DOHH2 (cell line): ENCODE results near the gene RIMS3.

Experiments used
- H3F3A ChIP-seq: fragments of 200-600 bp; sonication (generic), shearing (Covaris generic); 2 replicates; pipeline ENCODE4 v1.6.0; 2016; ENCODE audit warnings: antibody characterized with exemption, mild to moderate bottlenecking; ENCODE audit not compliant: control insufficient read depth, insufficient read depth
- H3K27ac ChIP-seq: fragments of 200-600 bp; sonication (generic); 2 replicates; pipeline ENCODE4 v1.5.1; 2014; ENCODE audit warnings: low read depth, mild to moderate bottlenecking, low read length, moderate library complexity
- H3K27me3 ChIP-seq: fragments of 200-600 bp; sonication (generic); 2 replicates; pipeline ENCODE4 v1.6.1; 2014; ENCODE audit warnings: mild to moderate bottlenecking, low read length, mixed read lengths; ENCODE audit not compliant: control insufficient read depth
- H3K36me3 ChIP-seq: fragments of 200-600 bp; sonication (generic); 2 replicates; pipeline ENCODE4 v1.6.1; 2014; ENCODE audit warnings: mild to moderate bottlenecking, low read length, moderate library complexity, mixed read lengths; ENCODE audit not compliant: control insufficient read depth
- H3K4me1 ChIP-seq: fragments of 200-600 bp; sonication (generic); 2 replicates; pipeline ENCODE4 v1.6.1; 2014; ENCODE audit warnings: mild to moderate bottlenecking, low read length, mixed read lengths; ENCODE audit not compliant: control insufficient read depth
- H3K4me2 ChIP-seq: fragments of 200-600 bp; sonication (generic); 2 replicates; pipeline ENCODE4 v1.6.0; 2014; ENCODE audit warnings: mild to moderate bottlenecking, low read length, moderate library complexity
- H3K4me3 ChIP-seq: fragments of 200-600 bp; sonication (generic); 2 replicates; pipeline ENCODE4 v1.5.1; 2014; ENCODE audit warnings: mild to moderate bottlenecking, low read length, mixed read lengths
- H3K79me2 ChIP-seq: fragments of 200-600 bp; sonication (generic); 2 replicates; pipeline ENCODE4 v1.6.1; 2014; ENCODE audit warnings: mild to moderate bottlenecking, low read length, mixed read lengths; ENCODE audit not compliant: control insufficient read depth
- H3K9me2 ChIP-seq: fragments of 200-600 bp; sonication (generic); replicated peaks from 2 replicates; pipeline ENCODE4 v1.6.1; 2014; ENCODE audit warnings: mild to moderate bottlenecking, low read length, mixed read lengths; ENCODE audit not compliant: control insufficient read depth
- H3K9me3 ChIP-seq: fragments of 200-600 bp; sonication (generic); 2 replicates; pipeline ENCODE4 v1.6.1; 2014; ENCODE audit warnings: antibody characterized with exemption, low read length, mixed read lengths; ENCODE audit not compliant: control insufficient read depth, insufficient read depth
- H4K20me1 ChIP-seq: fragments of 200-600 bp; sonication (generic); 2 replicates; pipeline ENCODE4 v1.6.0; 2014; ENCODE audit warnings: low read depth, mild to moderate bottlenecking, antibody characterized with exemption, low read length, moderate library complexity; ENCODE audit not compliant: control insufficient read depth, insufficient read depth
- CTCF ChIP-seq: fragments of 200-600 bp; sonication (generic); IDR thresholded peaks from one replicate; pipeline ENCODE4 v1.5.1; 2014; ENCODE audit warnings: antibody characterized with exemption, mild to moderate bottlenecking, low read depth, low read length; ENCODE audit not compliant: poor library complexity, severe bottlenecking
- EZH2phosphoT487 ChIP-seq: fragments of 200-600 bp; sonication (generic); IDR thresholded peaks from 2 replicates; pipeline ENCODE4 v1.6.1; 2017; ENCODE audit warnings: borderline replicate concordance, mild to moderate bottlenecking, antibody characterized with exemption, low read length, moderate library complexity, mixed read lengths

RIMS3 gene

GRCh38 chr1:40665335-40666171 lies at the start of gene RIMS3:
TSS of gene RIMS3 (minus strand) at chr1:40665682. CDS start at chr1:40641925, 23,757 bp downstream.
- Histone ChIP-seq H3K4me1 (peaks cover 40% of the 10 kb centered on the region), H3F3A (no peaks in the 10 kb centered on the region), H4K20me1 (no peaks in the 10 kb centered on the region), H3K4me3 (peak within 1 kb of the TSS; percentile 69), H3K36me3 (no peaks in the 10 kb centered on the region), H3K9me2 (no peaks in the 10 kb centered on the region), H3K79me2 (no peaks in the 10 kb centered on the region), H3K27ac (no peak within 1 kb of the TSS), H3K4me2 (peak within 1 kb of the TSS; percentile 65), H3K27me3 (no peaks in the 10 kb centered on the region; the same call in 1 of the 2 replicates), H3K9me3 (no peaks in the 10 kb centered on the region)
- TF ChIP-seq CTCF, result peak; percentile 82
- TF ChIP-seq EZH2phosphoT487, result no peak

- H3K9me2 ChIP-seq, result no peaks in the 10 kb centered on the region
- peaks cover 50% of the 10 kb centered on the region for H3K4me1 ChIP-seq
- H3K36me3 ChIP-seq, result peaks cover 37% of the 10 kb centered on the region
Measured at GRCh38 chr1:40712997-40713396, 47.5 kb upstream of the RIMS3 start.

GRCh38 chr1:40712405-40712944 lies 47.0 kb upstream of the RIMS3 start:
- TF ChIP-seq EZH2phosphoT487, result no peak
- Histone ChIP-seq H3K4me1 (peaks cover 54% of the 10 kb centered on the region), H3K79me2 (peaks cover 96% of the 10 kb centered on the region), H3K4me2 (peak overlapping the region; percentile 82), H3K9me2 (no peaks in the 10 kb centered on the region), H3K36me3 (peaks cover 34% of the 10 kb centered on the region), H3K27me3 (no peaks in the 10 kb centered on the region), H3F3A (0 out of 2 replicates have a peak, but pooled peaks cover 2% of the 10 kb centered on the region), H3K4me3 (peak overlapping the region; percentile 91), H3K9me3 (no peaks in the 10 kb centered on the region), H3K27ac (peak overlapping the region; percentile 87), H4K20me1 (peaks cover under 1% of the 10 kb centered on the region; the same call in 1 of the 2 replicates)

More at GRCh38 chr1:40712997-40713396, 47.5 kb upstream of the RIMS3 start:
- no peak for TF ChIP-seq CTCF
- Histone ChIP-seq H3K79me2 (peaks cover 96% of the 10 kb centered on the region), H3K4me3 (peak overlapping the region; percentile 42), H3K27ac (no peak overlapping the region), H3K9me3 (no peaks in the 10 kb centered on the region), H3K27me3 (no peaks in the 10 kb centered on the region), H4K20me1 (peaks cover 3% of the 10 kb centered on the region; the same call in 1 of the 2 replicates), H3F3A (0 out of 2 replicates have a peak, but pooled peaks cover 2% of the 10 kb centered on the region), H3K4me2 (peak overlapping the region; percentile 82)
